CD14-positive monocyte (primary cell): ENCODE data around the gene ELMO3. TPM values are rescaled to one million over a fixed set of nuclear protein-coding genes. Genes with fewer than 3 reads are reported as not detected.

Source experiments
- DNase-seq, 3 donors: peaks; one replicate each; pipeline ENCODE4 v3.0.0-alpha.2; 2011 to 2022
- H2AFZ ChIP-seq: 2 replicates; pipeline ENCODE4 v1.6.0; 2012; ENCODE audit warnings: mild to moderate bottlenecking, low read depth, low read length, inconsistent platforms; ENCODE audit not compliant: insufficient read depth, poor library complexity, severe bottlenecking
- H3K27ac ChIP-seq, 2 donors: 1 replicate in 1 of 2; 2 replicates in 1 of 2; pipeline ENCODE4 v1.5.1; 2012 to 2013; ENCODE audit warnings: low read length in 2 of 2, control low read depth in 1 of 2, inconsistent platforms in 1 of 2, low read depth in 1 of 2, mild to moderate bottlenecking in 1 of 2
- H3K27me3 ChIP-seq, 2 donors: one replicate each; pipeline versions ENCODE4 v1.6.0 to v1.6.1; 2011 to 2013; ENCODE audit warnings: low read length in 2 of 2; ENCODE audit not compliant: control insufficient read depth in 2 of 2, insufficient read depth in 2 of 2
- H3K36me3 ChIP-seq, 2 donors: replicated peaks in 1 of 2; 1 replicate in 1 of 2; 2 replicates in 1 of 2; pipeline versions ENCODE4 v1.5.1 to v1.6.1; 2012 to 2013; ENCODE audit warnings: low read length in 2 of 2, control low read depth in 1 of 2, inconsistent platforms in 1 of 2, mild to moderate bottlenecking in 1 of 2; ENCODE audit not compliant: insufficient read depth in 2 of 2, control insufficient read depth in 1 of 2
- H3K4me1 ChIP-seq, 2 donors: 1 replicate in 1 of 2; 2 replicates in 1 of 2; pipeline versions ENCODE4 v1.5.1 to v1.6.1; 2012 to 2013; ENCODE audit warnings: low read length in 2 of 2, control low read depth in 1 of 2, inconsistent platforms in 1 of 2, mild to moderate bottlenecking in 1 of 2, moderate library complexity in 1 of 2; ENCODE audit not compliant: insufficient read depth in 2 of 2, control insufficient read depth in 1 of 2
- H3K4me2 ChIP-seq: replicated peaks from 2 replicates; pipeline ENCODE3; 2012; ENCODE audit warnings: low read length, moderate library complexity, mild to moderate bottlenecking; ENCODE audit not compliant: poor library complexity, severe bottlenecking; ENCODE audit errors: extremely low read depth
- H3K4me3 ChIP-seq, 3 experiments: fragments of 200-600 bp in 1 of 3; sonication (generic) in 1 of 3; replicated peaks in 1 of 3; 1 replicate in 2 of 3; 2 replicates in 1 of 3; pipeline ENCODE4 v1.5.1; 2011 to 2013; ENCODE audit warnings: low read length in 3 of 3, mild to moderate bottlenecking in 3 of 3, control low read depth in 2 of 3, low read depth in 2 of 3, inconsistent platforms in 1 of 3, moderate library complexity in 1 of 3
- H3K79me2 ChIP-seq: 2 replicates; pipeline ENCODE4 v1.6.0; 2012; ENCODE audit warnings: mild to moderate bottlenecking, control low read depth, inconsistent platforms, low read length, moderate library complexity; ENCODE audit not compliant: insufficient read depth
- H3K9ac ChIP-seq: 2 replicates; pipeline ENCODE4 v1.6.0; 2017; ENCODE audit warnings: low read length, mild to moderate bottlenecking; ENCODE audit not compliant: insufficient read depth, poor library complexity, severe bottlenecking
- H3K9me3 ChIP-seq, 2 donors: replicated peaks in 1 of 2; 1 replicate in 1 of 2; 2 replicates in 1 of 2; pipeline versions ENCODE4 v1.5.1 to v1.6.1; 2012 to 2013; ENCODE audit warnings: low read length in 2 of 2, control low read depth in 1 of 2; ENCODE audit not compliant: control insufficient read depth in 1 of 2, insufficient read depth in 1 of 2
- H4K20me1 ChIP-seq: 2 replicates; pipeline ENCODE4 v1.6.0; 2012; ENCODE audit warnings: mild to moderate bottlenecking, low read length, control low read depth, moderate library complexity; ENCODE audit not compliant: insufficient read depth
- H3K27ac Mint-ChIP-seq, 7 donors: one replicate each; pipeline ENCODE4 v1.8.0; 2020; ENCODE audit warnings: mild to moderate bottlenecking in 7 of 7, mixed read lengths in 7 of 7, moderate library complexity in 6 of 7, inconsistent platforms in 2 of 7
- H3K27me3 Mint-ChIP-seq, 3 donors: one replicate each; pipeline ENCODE4 v1.8.0; 2021 to 2022; ENCODE audit warnings: low read depth in 3 of 3, mild to moderate bottlenecking in 3 of 3, mixed read lengths in 3 of 3, moderate library complexity in 3 of 3, inconsistent platforms in 1 of 3
- H3K36me3 Mint-ChIP-seq, 2 donors: one replicate each; pipeline ENCODE4 v1.8.0; 2020; ENCODE audit warnings: mixed read lengths in 2 of 2, inconsistent platforms in 1 of 2, mild to moderate bottlenecking in 1 of 2
- H3K4me1 Mint-ChIP-seq: one replicate; pipeline ENCODE4 v1.8.0; 2020; ENCODE audit warnings: mild to moderate bottlenecking, mixed read lengths
- H3K4me3 Mint-ChIP-seq, 2 donors: one replicate each; pipeline ENCODE4 v1.8.0; 2020; ENCODE audit warnings: mild to moderate bottlenecking in 2 of 2, mixed read lengths in 2 of 2, moderate library complexity in 1 of 2
- H3K9me3 Mint-ChIP-seq, 7 donors: one replicate each; pipeline ENCODE4 v1.8.0; 2020 to 2022; ENCODE audit warnings: mixed read lengths in 7 of 7, mild to moderate bottlenecking in 6 of 7, moderate library complexity in 6 of 7, inconsistent platforms in 2 of 7
- WGBS: methylation state at CpG from one replicate; pipeline ENCODE4 v1.1.5; 2013; ENCODE audit warnings: missing lambda C conversion rate; ENCODE audit not compliant: insufficient coverage; 5-methylcytosine and 5-hydroxymethylcytosine counted together
- intact Hi-C, 2 donors: fragments of 100-400 bp; cut with micrococcal nuclease; formaldehyde crosslinking; loops; one replicate each; pipeline versions ENCODE4 v1.15.0 to v1.15.1; 2023
- polyA plus RNA-seq, 3 donors: library from polyadenylated mRNA; depleted of rRNA in 1 of 3; unstranded in 2 of 3; stranded (reverse) in 1 of 3; fragments of 300-500 nt in 2 of 3; fragments of >200 nt in 1 of 3; fragmentation: Illumina TruSeq in 2 of 3; gene quantifications; 1 replicate in 2 of 3; 2 replicates in 1 of 3; pipeline ENCODE4 v1.2.3, GENCODE V29; 2012 to 2021
- TF ChIP-seq, protein P1 (sequence below): fragments of 200-600 bp; IDR thresholded peaks from one replicate; pipeline ENCODE4 v1.8.0; 2022; ENCODE audit warnings: antibody characterized with exemption, mild to moderate bottlenecking

ELMO3 gene
- polyA plus RNA-seq, 3 donors: 0.15 to 7.0 TPM; not detected in 1

GRCh38 chr16:67248401-67249177 is 49.7 kb downstream of the ELMO3 start, which contains the start of gene SLC9A5:
Gene SLC9A5 (plus strand): TSS chr16:67248979. CDS start chr16:67249015, 36 bp downstream.
- Mint-ChIP-seq H3K4me3 (peak within 1 kb of the TSS; percentile 92), H3K36me3 (peaks cover 3 to 4% of the 10 kb centered on the region in 2 donors), H3K27me3 (peaks cover 22 to 44% (median 32%) of the 10 kb centered on the region in 3 donors), H3K4me1 (peaks cover 45% of the 10 kb centered on the region), H3K27ac (peak within 1 kb of the TSS in 5 of 7 donors; percentile 37 to 100 (median 69)), H3K9me3 (peaks cover 0 to 9% (median 4%) of the 10 kb centered on the region in 7 donors)
- H3K4me2 ChIP-seq: peak within 1 kb of the TSS; percentile 87
- intact Hi-C loops: loop anchor here in 1 of 2 donors (10.0 kb wide), 3 partner anchors 226 to 554 kb away; partner anchors contain the start of genes CMTM4 and CTCF
- peak within 1 kb of the TSS; percentile 58 for H3K9ac ChIP-seq
- peak in 1 of 3 donors; percentile 21 for DNase-seq
- peaks cover 23% of the 10 kb centered on the region for H3K79me2 ChIP-seq
- peaks cover 9% of the 10 kb centered on the region for H4K20me1 ChIP-seq
- under 1% methylated on average over 75 of the region's 75 CpGs for WGBS
- no peaks in the 10 kb centered on the region for H3K36me3 ChIP-seq
- TF ChIP-seq, protein P1, sequence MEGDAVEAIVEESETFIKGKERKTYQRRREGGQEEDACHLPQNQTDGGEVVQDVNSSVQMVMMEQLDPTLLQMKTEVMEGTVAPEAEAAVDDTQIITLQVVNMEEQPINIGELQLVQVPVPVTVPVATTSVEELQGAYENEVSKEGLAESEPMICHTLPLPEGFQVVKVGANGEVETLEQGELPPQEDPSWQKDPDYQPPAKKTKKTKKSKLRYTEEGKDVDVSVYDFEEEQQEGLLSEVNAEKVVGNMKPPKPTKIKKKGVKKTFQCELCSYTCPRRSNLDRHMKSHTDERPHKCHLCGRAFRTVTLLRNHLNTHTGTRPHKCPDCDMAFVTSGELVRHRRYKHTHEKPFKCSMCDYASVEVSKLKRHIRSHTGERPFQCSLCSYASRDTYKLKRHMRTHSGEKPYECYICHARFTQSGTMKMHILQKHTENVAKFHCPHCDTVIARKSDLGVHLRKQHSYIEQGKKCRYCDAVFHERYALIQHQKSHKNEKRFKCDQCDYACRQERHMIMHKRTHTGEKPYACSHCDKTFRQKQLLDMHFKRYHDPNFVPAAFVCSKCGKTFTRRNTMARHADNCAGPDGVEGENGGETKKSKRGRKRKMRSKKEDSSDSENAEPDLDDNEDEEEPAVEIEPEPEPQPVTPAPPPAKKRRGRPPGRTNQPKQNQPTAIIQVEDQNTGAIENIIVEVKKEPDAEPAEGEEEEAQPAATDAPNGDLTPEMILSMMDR: peak; percentile 30
- H3K4me3 ChIP-seq: peak within 1 kb of the TSS; percentile 3 to 97 (median 28)
- peak within 1 kb of the TSS; percentile 76 for H2AFZ ChIP-seq
- H3K27ac ChIP-seq: no peak within 1 kb of the TSS
- H3K27me3 ChIP-seq: peaks cover 24 to 32% of the 10 kb centered on the region in 2 donors
- H3K9me3 ChIP-seq: no peaks in the 10 kb centered on the region
- H3K4me1 ChIP-seq: peaks cover 43 to 49% of the 10 kb centered on the region in 2 donors

DNA sequence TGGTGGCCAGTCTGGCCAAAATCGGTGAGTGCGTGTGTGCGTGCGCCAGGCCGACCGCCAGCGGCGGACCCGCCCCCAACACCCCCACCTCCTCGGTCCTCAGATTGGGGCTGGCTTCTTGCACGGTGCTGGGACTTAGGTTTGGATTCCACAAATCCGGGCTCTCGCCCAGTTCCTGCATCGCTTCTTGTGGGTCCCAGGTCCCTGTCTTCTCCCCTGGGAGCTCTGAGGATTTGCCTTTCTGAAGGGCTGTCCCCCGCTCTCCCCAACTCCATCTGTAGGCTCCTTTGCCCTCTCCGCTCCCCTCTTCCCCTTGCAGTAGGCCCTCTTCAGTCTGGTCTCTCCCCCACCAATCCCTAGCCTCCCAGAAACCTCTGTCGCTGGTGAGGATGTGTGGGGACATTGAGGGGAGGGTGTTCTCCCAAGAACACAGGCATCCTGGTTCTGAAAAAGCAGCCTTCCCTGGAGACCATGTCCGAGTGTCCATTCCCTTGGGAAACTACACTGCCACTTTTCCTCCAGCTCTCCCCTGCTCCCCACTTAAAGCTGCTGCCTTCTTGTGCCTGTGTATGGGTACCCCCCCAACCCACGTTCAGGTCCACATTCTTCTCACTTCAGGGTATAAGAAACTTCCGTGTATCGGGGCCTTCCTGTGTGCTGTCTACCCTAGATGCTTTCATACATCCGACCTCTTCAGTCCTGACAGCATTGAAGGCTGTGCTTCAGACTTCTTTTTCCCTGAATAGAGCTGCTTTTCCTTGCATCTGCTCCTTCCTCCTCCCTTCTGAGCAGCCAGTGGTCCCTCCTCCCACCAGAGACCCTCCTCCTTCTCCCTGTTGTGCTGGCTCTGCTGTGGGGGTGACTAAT is 50.5 kb downstream of the ELMO3 start:
- H3K9me3 ChIP-seq: no peaks in the 10 kb centered on the region
- Mint-ChIP-seq H3K4me3 (peak overlapping the region; percentile 68 to 80), H3K4me1 (peaks cover 38% of the 10 kb centered on the region), H3K27ac (peak overlapping the region in 1 of 7 donors; percentile 23), H3K36me3 (peaks cover 3 to 4% of the 10 kb centered on the region in 2 donors), H3K27me3 (peaks cover 22 to 44% (median 32%) of the 10 kb centered on the region in 3 donors), H3K9me3 (peaks cover 0 to 9% (median 4%) of the 10 kb centered on the region in 7 donors)
- peaks cover 20% of the 10 kb centered on the region for H3K79me2 ChIP-seq
- peak overlapping the region in 1 of 3 experiments; percentile 97 for H3K4me3 ChIP-seq
- peaks cover 35 to 42% of the 10 kb centered on the region in 2 donors for H3K4me1 ChIP-seq
- no peaks in the 10 kb centered on the region for H3K36me3 ChIP-seq
- intact Hi-C loops: loop anchor here in 1 of 2 donors (10.0 kb wide), 3 partner anchors 225 to 555 kb away; partner anchors contain the start of genes CMTM4 and CTCF
- peaks cover 24 to 32% of the 10 kb centered on the region in 2 donors for H3K27me3 ChIP-seq
- peak overlapping the region; percentile 58 for H3K9ac ChIP-seq
- no peak overlapping the region for H3K27ac ChIP-seq
- TF ChIP-seq, protein P1: no peak
- WGBS: 27% methylated on average over 18 of the region's 22 CpGs
- H3K4me2 ChIP-seq: peak overlapping the region; percentile 87
- peaks cover 9% of the 10 kb centered on the region for H4K20me1 ChIP-seq
- peak overlapping the region; percentile 76 for H2AFZ ChIP-seq
- DNase-seq: no peak
